GM23248 (cell line): Measurements from ENCODE around the gene TSPAN4. TPM values are rescaled to one million over a fixed set of nuclear protein-coding genes. Genes with fewer than 3 reads are reported as not detected.

ENCODE experiments used
- DNase-seq: peaks from one replicate; pipeline ENCODE4 v3.0.0-alpha.2; 2015
- H2AFZ ChIP-seq: fragments of 200-600 bp; sonication (generic); 2 replicates; pipeline ENCODE4 v1.6.1; 2016; ENCODE audit warnings: antibody characterized with exemption
- H3F3A ChIP-seq: fragments of 200-600 bp; sonication (generic); 2 replicates; pipeline ENCODE4 v1.6.1; 2016; ENCODE audit warnings: mild to moderate bottlenecking, antibody characterized with exemption, mixed run types; ENCODE audit not compliant: insufficient read depth
- H3K27ac ChIP-seq: fragments of 200-600 bp; sonication (generic); 2 replicates; pipeline ENCODE4 v1.5.1; 2016; ENCODE audit warnings: mild to moderate bottlenecking
- H3K27me3 ChIP-seq: fragments of 200-600 bp; sonication (generic); replicated peaks from 2 replicates; pipeline ENCODE4 v1.6.1; 2016; ENCODE audit warnings: mild to moderate bottlenecking; ENCODE audit not compliant: insufficient read depth
- H3K36me3 ChIP-seq: fragments of 200-600 bp; sonication (generic); 2 replicates; pipeline ENCODE4 v1.6.1; 2016; ENCODE audit warnings: low read depth, mild to moderate bottlenecking
- H3K4me1 ChIP-seq: fragments of 200-600 bp; sonication (generic); 2 replicates; pipeline ENCODE4 v1.6.1; 2016; ENCODE audit warnings: mild to moderate bottlenecking; ENCODE audit not compliant: insufficient read depth
- H3K4me2 ChIP-seq: fragments of 200-600 bp; sonication (generic); one replicate; pipeline ENCODE4 v1.6.1; 2016; ENCODE audit warnings: mild to moderate bottlenecking; ENCODE audit not compliant: unreplicated experiment
- H3K4me3 ChIP-seq: fragments of 200-600 bp; sonication (generic); 2 replicates; pipeline ENCODE4 v1.5.1; 2016; ENCODE audit warnings: mild to moderate bottlenecking
- H3K79me2 ChIP-seq: fragments of 200-600 bp; sonication (generic); 2 replicates; pipeline ENCODE4 v1.6.1; 2016; ENCODE audit warnings: mild to moderate bottlenecking; ENCODE audit not compliant: insufficient read depth
- H3K9ac ChIP-seq: fragments of 200-600 bp; sonication (generic); 2 replicates; pipeline ENCODE4 v1.6.1; 2016; ENCODE audit warnings: mild to moderate bottlenecking
- H3K9me2 ChIP-seq: fragments of 200-600 bp; sonication (generic); 2 replicates; pipeline ENCODE4 v1.6.1; 2016; ENCODE audit warnings: mixed run types, mild to moderate bottlenecking, moderate library complexity; ENCODE audit not compliant: insufficient read depth
- H3K9me3 ChIP-seq: fragments of 200-600 bp; sonication (generic); one replicate; pipeline ENCODE4 v1.6.1; 2017; ENCODE audit warnings: low read depth
- H4K20me1 ChIP-seq: fragments of 200-600 bp; sonication (generic); 2 replicates; pipeline ENCODE4 v1.6.0; 2016; ENCODE audit not compliant: insufficient read depth
- EZH2 ChIP-seq: fragments of 200-600 bp; sonication (generic); IDR thresholded peaks from 2 replicates; pipeline ENCODE4 v1.6.1; 2018; ENCODE audit warnings: antibody characterized with exemption, mild to moderate bottlenecking; ENCODE audit not compliant: insufficient read depth, poor library complexity, severe bottlenecking
- EZH2phosphoT487 ChIP-seq: fragments of 200-600 bp; sonication (generic); IDR thresholded peaks from 2 replicates; pipeline ENCODE4 v1.6.1; 2018; ENCODE audit warnings: antibody characterized with exemption, moderate library complexity, mild to moderate bottlenecking, low read depth; ENCODE audit not compliant: insufficient read depth
- WGBS, 2 experiments: methylation state at CpG; one replicate each; pipeline ENCODE4 v1.1.6; 2015 to 2017; ENCODE audit warnings: low lambda C conversion rate in 2 of 2, low coverage in 1 of 2; ENCODE audit errors: missing lambda C conversion rate in 2 of 2; 5-methylcytosine and 5-hydroxymethylcytosine counted together
- in situ Hi-C: fragments of 300-500 bp; cut with MboI; formaldehyde crosslinking; loops from 2 replicates; pipeline ENCODE4 v1.15.0; 2020
- polyA plus RNA-seq: library from polyadenylated mRNA; unstranded; fragments of >200 nt; fragmentation: Nextera tagmentation; extraction: Ambion mirVana; gene quantifications from 2 replicates; pipeline ENCODE4 v1.2.1, GENCODE V29; 2016
- total RNA-seq: library from RNA; depleted of rRNA; stranded (reverse); fragments of >200 nt; shearing (Covaris generic); gene quantifications from 2 replicates; pipeline ENCODE4 v1.2.3, GENCODE V29; 2014

The TSPAN4 gene
- total and polyA plus RNA-seq, 2 experiments from 2014 or later: 343 to 393 TPM

DNA sequence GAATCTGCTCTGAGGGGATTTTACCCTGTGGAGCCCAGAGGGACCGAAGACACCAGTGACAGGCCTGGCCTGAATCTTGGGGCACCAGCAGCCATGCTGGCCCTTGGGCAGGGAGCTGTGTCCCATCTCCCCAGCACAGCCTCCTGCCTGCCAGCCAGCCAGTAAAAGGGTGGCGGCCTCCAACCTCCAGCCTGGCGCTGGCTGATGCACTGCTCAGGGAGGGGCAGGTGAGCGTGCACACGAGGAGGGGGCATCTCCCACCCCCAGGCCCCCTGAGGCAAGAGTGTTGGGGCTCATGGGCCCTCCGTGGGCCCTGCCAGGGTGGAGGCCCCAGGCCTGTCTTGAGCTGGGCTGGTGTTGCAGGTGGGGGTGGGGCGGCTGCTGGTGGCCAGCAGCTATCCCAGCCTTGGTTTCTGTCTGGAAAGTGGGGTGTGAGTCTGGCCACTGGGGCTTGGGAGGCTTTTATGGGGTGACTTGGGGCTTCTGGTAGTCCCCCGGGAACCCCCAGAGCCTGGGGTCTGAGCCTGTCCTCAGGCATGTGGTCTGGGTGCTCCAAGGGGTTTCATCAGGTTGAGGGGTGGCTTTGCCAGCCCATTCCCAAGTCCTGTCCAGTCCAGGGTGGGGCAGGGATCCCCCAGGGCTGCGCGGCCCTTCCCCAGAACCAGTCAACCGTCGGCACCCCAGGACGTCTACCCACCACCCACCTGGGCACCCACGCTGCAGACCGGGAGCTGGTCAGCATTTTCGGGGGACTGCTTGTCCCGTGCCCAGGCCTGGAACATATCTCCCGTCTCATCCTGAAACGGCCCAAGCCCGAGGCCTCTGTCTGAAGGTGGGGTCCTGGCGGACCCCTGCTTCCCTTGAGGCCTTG is 17.8 kb downstream of the TSPAN4 start:
- in situ Hi-C loops: no loop called here
- WGBS, 2 experiments: 87 to 90% methylated on average over 20 to 21 of the region's 21 CpGs

DNA sequence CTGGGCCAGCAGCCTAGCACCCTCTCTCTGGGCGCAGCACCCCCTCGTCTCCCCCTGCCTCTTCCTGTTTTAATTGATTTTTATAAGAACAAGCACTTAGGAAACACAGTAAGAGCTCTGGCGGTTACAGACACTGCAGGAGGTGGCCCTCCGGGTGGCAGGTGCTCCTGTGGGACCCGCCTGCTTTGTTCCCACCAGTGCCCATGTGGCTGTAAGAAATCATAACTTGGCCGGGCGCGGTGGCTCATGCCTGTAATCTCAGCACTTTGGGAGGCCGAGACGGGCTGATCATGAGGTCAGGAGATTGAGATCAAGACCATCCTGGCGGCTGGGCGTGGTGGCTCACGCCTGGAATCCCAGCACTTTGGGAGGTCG is 18.4 kb downstream of the TSPAN4 start:
- Histone ChIP-seq H3K9me2 (no peaks in the 10 kb centered on the region), H3K4me2 (no peak overlapping the region), H3K4me3 (no peak overlapping the region), H3K27ac (no peak overlapping the region), H3K79me2 (no peaks in the 10 kb centered on the region), H3K9ac (no peak overlapping the region), H3K36me3 (no peaks in the 10 kb centered on the region), H3K9me3 (no peaks in the 10 kb centered on the region), H4K20me1 (no peaks in the 10 kb centered on the region), H3F3A (no peaks in the 10 kb centered on the region), H2AFZ (no peak overlapping the region), H3K27me3 (no peaks in the 10 kb centered on the region), H3K4me1 (0 out of 2 replicates have a peak, but pooled peaks cover 7% of the 10 kb centered on the region)
- in situ Hi-C loops: no loop called here
- 96 to 98% methylated on average over 14 of the region's 14 CpGs for WGBS, 2 experiments
- TF ChIP-seq EZH2 (no peak), EZH2phosphoT487 (no peak)
- DNase-seq: no peak

More for the DNA sequence above, 17.8 kb downstream of the TSPAN4 start:
- Histone ChIP-seq H3K4me2 (no peak overlapping the region), H3K9me2 (no peaks in the 10 kb centered on the region), H3K4me3 (no peak overlapping the region), H3K27ac (peak overlapping the region; percentile 25; the same call in 1 of the 2 replicates), H3K27me3 (no peaks in the 10 kb centered on the region), H3K9me3 (no peaks in the 10 kb centered on the region), H3K4me1 (0 out of 2 replicates have a peak, but pooled peaks cover 7% of the 10 kb centered on the region), H4K20me1 (no peaks in the 10 kb centered on the region), H3K36me3 (no peaks in the 10 kb centered on the region), H2AFZ (no peak overlapping the region), H3K79me2 (no peaks in the 10 kb centered on the region), H3K9ac (peak overlapping the region; percentile 42; the same call in 1 of the 2 replicates), H3F3A (no peaks in the 10 kb centered on the region)
- no peak for DNase-seq
- TF ChIP-seq EZH2phosphoT487 (no peak), EZH2 (no peak)

DNA sequence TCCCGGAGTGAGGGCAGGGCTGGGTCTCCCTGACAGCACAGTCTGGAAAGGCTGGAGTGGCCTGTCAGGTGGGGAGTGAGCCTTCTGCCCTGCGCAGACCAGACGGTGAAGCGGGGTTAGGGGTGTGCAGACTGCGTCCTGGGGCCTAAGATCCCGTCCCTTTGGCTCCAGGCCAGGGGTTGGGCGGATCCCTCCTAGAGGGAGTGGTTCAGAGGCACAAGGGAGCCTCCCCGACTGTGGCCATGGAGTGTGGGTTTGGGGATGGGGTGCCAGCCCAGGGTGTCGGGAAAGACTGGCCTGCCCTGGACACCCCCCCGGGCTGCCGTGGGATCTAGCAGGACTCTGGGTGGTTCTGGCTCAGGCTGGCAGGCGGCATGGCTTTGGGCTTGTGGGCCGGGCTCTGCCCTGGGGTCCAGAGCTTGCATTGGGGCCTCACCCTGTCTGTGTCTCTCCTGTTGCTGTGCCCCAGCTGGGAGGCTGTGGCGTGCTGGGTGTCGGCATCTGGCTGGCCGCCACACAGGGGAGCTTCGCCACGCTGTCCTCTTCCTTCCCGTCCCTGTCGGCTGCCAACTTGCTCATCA is 19.5 kb downstream of the TSPAN4 start:
- no peak for DNase-seq
- Histone ChIP-seq H3K9ac (no peak overlapping the region), H3K4me2 (no peak overlapping the region), H3F3A (no peaks in the 10 kb centered on the region), H3K27me3 (no peaks in the 10 kb centered on the region), H3K4me1 (0 out of 2 replicates have a peak, but pooled peaks cover 7% of the 10 kb centered on the region), H4K20me1 (no peaks in the 10 kb centered on the region), H3K27ac (no peak overlapping the region), H2AFZ (no peak overlapping the region), H3K4me3 (no peak overlapping the region), H3K79me2 (no peaks in the 10 kb centered on the region), H3K9me3 (no peaks in the 10 kb centered on the region), H3K36me3 (no peaks in the 10 kb centered on the region), H3K9me2 (no peaks in the 10 kb centered on the region)
- in situ Hi-C loops: no loop called here
- 60 to 70% methylated on average over 19 to 20 of the region's 20 CpGs for WGBS, 2 experiments
- TF ChIP-seq EZH2phosphoT487: no peak
- TF ChIP-seq EZH2: no peak

- H3K9me2 ChIP-seq: no peaks in the 10 kb centered on the region
- no peaks in the 10 kb centered on the region for H3K36me3 ChIP-seq
- DNase-seq: no peak
- 0 out of 2 replicates have a peak, but pooled peaks cover 7% of the 10 kb centered on the region for H3K4me1 ChIP-seq
- no peaks in the 10 kb centered on the region for H4K20me1 ChIP-seq
- no peak overlapping the region for H3K4me3 ChIP-seq
- TF ChIP-seq EZH2phosphoT487: no peak
- no peaks in the 10 kb centered on the region for H3K9me3 ChIP-seq
- H3K79me2 ChIP-seq: no peaks in the 10 kb centered on the region
- in situ Hi-C loops: no loop called here
- H3F3A ChIP-seq: no peaks in the 10 kb centered on the region
- no peak overlapping the region for H3K4me2 ChIP-seq
- H3K27ac ChIP-seq: no peak overlapping the region
- H3K9ac ChIP-seq: no peak overlapping the region
- WGBS, 2 experiments: 94% methylated on average over 12 of the region's 12 CpGs
- H2AFZ ChIP-seq: no peak overlapping the region
- no peaks in the 10 kb centered on the region for H3K27me3 ChIP-seq
Measured at GRCh38 chr11:862696-863022, 20.0 kb downstream of the TSPAN4 start.
